Hepatocyte (in vitro differentiated cells): Measurements from ENCODE around the gene GALNT15.

Experiments
- EZH2 ChIP-seq: fragments of 200-600 bp; sonication (generic); IDR thresholded peaks from 2 replicates; pipeline ENCODE4 v1.6.1; 2016; ENCODE audit warnings: antibody characterized with exemption, mild to moderate bottlenecking, borderline replicate concordance
- EZH2phosphoT487 ChIP-seq: fragments of 200-600 bp; sonication (generic); IDR thresholded peaks from one replicate; pipeline ENCODE4 v1.6.1; 2018; ENCODE audit warnings: antibody characterized with exemption, mild to moderate bottlenecking, low read depth, moderate library complexity; ENCODE audit not compliant: unreplicated experiment, severe bottlenecking
- TF ChIP-seq, protein P1 (sequence below): fragments of 200-600 bp; sonication (generic); IDR thresholded peaks from 2 replicates; pipeline ENCODE4 v1.5.1; 2016; ENCODE audit warnings: antibody characterized with exemption, mild to moderate bottlenecking; ENCODE audit not compliant: poor library complexity

DNA sequence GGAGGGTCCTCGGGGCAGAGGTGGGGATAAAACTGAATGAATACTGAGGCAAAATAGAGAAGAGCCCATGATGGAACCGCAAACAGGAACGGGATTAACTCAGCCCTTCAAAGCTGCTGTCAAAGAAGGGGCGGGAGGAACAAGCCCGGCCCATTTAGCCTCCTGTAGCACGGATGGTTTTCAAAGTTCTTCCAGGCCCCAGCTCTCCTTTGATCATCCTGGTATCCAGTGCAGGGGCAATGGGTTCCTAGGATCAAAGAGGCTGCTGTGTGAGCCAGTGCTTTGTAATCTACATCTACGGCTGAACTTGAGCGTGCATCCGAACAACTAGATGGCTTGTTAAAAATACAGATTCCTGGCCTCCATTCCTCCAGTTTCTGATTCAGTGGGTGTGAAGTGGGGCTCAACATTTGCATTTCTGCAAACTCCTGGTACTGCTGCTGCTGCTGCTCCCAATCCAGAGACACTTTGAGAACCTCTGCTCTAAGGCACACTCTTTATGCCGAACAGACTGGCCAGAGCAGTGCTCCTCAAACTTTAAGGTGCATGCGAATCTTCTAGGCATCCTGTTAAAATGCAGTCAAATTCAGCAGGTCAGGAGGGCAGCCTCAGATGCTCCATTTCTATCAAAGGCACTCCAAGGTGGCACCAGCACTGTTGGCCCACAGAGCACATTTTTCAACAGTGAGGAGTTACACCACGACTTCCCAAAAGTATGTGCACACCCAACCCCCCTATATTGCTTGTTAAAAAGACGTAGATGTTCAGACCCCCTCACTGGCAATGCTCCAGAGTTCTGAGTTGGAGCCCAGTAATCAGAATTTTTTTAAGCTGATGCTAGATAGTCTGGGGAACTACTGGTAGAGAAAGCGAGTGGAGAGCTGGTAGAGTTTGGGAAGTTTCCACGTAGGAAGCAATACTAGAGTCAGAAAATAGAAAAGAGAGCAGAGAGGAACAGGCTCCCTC, 5.6 kb downstream of the GALNT15 start:
- TF ChIP-seq, protein P1, sequence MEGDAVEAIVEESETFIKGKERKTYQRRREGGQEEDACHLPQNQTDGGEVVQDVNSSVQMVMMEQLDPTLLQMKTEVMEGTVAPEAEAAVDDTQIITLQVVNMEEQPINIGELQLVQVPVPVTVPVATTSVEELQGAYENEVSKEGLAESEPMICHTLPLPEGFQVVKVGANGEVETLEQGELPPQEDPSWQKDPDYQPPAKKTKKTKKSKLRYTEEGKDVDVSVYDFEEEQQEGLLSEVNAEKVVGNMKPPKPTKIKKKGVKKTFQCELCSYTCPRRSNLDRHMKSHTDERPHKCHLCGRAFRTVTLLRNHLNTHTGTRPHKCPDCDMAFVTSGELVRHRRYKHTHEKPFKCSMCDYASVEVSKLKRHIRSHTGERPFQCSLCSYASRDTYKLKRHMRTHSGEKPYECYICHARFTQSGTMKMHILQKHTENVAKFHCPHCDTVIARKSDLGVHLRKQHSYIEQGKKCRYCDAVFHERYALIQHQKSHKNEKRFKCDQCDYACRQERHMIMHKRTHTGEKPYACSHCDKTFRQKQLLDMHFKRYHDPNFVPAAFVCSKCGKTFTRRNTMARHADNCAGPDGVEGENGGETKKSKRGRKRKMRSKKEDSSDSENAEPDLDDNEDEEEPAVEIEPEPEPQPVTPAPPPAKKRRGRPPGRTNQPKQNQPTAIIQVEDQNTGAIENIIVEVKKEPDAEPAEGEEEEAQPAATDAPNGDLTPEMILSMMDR = no peak
- TF ChIP-seq EZH2 (no peak), EZH2phosphoT487 (no peak)
